ENCODE data around the gene TGFBR1.

TGFBR1 gene

GRCh38 chr9:99176527-99177013 is 71.7 kb downstream of the TGFBR1 start:
- TF ChIP-seq, protein P1, sequence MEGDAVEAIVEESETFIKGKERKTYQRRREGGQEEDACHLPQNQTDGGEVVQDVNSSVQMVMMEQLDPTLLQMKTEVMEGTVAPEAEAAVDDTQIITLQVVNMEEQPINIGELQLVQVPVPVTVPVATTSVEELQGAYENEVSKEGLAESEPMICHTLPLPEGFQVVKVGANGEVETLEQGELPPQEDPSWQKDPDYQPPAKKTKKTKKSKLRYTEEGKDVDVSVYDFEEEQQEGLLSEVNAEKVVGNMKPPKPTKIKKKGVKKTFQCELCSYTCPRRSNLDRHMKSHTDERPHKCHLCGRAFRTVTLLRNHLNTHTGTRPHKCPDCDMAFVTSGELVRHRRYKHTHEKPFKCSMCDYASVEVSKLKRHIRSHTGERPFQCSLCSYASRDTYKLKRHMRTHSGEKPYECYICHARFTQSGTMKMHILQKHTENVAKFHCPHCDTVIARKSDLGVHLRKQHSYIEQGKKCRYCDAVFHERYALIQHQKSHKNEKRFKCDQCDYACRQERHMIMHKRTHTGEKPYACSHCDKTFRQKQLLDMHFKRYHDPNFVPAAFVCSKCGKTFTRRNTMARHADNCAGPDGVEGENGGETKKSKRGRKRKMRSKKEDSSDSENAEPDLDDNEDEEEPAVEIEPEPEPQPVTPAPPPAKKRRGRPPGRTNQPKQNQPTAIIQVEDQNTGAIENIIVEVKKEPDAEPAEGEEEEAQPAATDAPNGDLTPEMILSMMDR (conservative IDR thresholded peaks at IDR 0.05), result no peak
- no peak for TF ChIP-seq ZFX (IDR thresholded peaks at IDR 0.05)
- no peak overlapping the region for H3K27ac ChIP-seq

DNA sequence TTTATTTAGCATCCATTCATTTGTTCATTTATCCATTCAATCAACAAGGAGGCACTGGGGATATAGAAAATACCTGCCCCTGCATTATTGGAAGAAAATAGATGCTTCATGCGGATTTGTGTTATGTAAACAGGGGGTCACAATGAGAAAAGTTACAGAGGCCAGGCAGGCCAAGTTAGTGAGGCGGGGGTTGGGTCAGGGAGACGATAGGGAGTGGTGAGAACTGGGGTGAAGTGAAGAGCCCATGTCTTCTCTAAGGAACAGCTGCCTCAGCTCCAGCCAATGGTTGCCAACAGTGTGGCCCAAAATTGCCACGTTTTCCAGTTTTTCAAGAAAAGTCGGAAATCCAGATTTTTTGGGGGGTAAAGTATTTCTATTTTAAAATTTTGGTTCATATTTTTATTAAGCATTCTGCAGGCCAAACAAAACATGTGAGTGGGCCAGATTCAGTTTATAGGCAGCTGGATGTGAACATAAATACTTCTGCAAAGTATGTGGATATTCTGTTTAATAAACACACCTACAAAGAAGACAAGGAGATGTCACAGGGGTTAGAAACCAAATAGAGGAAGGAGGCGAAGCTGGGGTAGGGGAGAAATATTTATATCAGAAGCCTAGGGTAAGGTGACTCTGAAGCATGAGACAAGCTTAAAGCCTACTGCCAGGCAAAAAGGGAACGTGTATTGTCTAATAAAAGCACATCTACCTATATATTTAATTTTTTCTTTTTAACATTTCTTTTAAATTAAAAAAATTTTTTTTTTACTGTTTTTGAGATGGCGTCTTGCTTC is 72.9 kb downstream of the TGFBR1 start:
- H3K27ac ChIP-seq, result no peak overlapping the region
- TF ChIP-seq, protein P1 (conservative IDR thresholded peaks at IDR 0.05), result no peak
- TF ChIP-seq ZFX (IDR thresholded peaks at IDR 0.05), result no peak

- H3K27ac ChIP-seq, result no peak overlapping the region
- TF ChIP-seq, protein P1 (conservative IDR thresholded peaks at IDR 0.05), result no peak
- no peak for TF ChIP-seq ZFX (IDR thresholded peaks at IDR 0.05)
Observed at GRCh38 chr9:99178912-99179872, 74.3 kb downstream of the TGFBR1 start.

DNA sequence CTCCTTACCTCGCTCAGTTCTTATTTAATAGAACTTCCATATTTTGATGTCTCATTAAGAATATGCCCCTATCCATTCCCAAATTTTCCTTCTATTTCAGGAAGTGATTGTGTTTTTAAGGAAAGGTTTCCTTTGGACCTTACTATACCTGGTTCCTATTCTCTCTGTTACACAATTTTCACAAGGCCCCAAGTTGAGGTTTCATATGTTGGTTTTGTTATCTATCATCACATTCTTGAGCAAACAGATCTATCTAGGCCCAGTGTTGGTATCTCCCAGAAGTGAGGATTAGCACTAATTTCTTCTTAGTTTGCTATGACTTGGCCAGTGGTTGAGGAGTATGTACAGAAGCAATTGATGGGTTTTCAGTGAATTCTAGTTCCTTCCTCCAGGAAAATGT is 75.3 kb downstream of the TGFBR1 start:
- H3K27ac ChIP-seq, result no peak overlapping the region
- TF ChIP-seq ZFX (IDR thresholded peaks at IDR 0.05), result no peak
- TF ChIP-seq, protein P1 (conservative IDR thresholded peaks at IDR 0.05), result no peak

DNA sequence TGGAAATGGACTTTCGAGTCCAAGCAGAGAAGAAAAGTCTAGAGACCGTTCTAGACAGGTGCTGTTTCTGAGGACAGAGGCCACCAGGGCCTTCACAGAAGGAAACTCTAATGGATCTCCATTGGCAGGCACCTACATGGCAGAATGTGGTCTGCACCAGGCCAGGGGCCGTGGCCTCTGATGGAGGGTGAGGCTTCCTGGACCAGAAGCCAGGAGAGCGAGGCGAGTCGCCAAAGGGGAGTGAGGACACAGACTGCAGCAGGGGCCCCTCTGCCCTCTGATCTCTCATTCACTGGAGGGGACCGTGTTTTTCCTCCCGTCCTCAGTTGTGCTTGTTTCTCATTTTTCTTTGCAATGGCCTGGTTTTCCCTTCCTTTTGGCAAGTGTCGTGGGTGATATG is 75.7 kb downstream of the TGFBR1 start:
- H3K27ac ChIP-seq, result no peak overlapping the region
- TF ChIP-seq ZFX (IDR thresholded peaks at IDR 0.05), result no peak
- TF ChIP-seq, protein P1 (conservative IDR thresholded peaks at IDR 0.05), result no peak

GRCh38 chr9:99181206-99181605 is 76.3 kb downstream of the TGFBR1 start:
- no peak overlapping the region for H3K27ac ChIP-seq
- TF ChIP-seq, protein P1 (conservative IDR thresholded peaks at IDR 0.05), result no peak
- TF ChIP-seq ZFX (IDR thresholded peaks at IDR 0.05), result no peak

- TF ChIP-seq, protein P1 (conservative IDR thresholded peaks at IDR 0.05), result no peak
- no peak for TF ChIP-seq ZFX (IDR thresholded peaks at IDR 0.05)
- H3K27ac ChIP-seq, result no peak overlapping the region
Observed at GRCh38 chr9:99181621-99182020, 76.7 kb downstream of the TGFBR1 start.
